DMS114 treated with DMSO at 0.1 percent for 48 hours (cell line): ENCODE results near the gene CDCP1.
"Not testable (repeated sequence)": the region's sequence is repeated elsewhere in the genome, so short reads cannot be mapped to it uniquely, and the experiment has no call there.

Experiments used
- DNase-seq: peaks from one replicate; lab custom pipeline; 2025; ENCODE audit not compliant: unreplicated experiment; lab: John Stamatoyannopoulos, UW

CDCP1 gene

GRCh38 chr3:45059132-45059531 lies 87.0 kb downstream of the CDCP1 start:
- DNase-seq = no peak

- no peak for DNase-seq
Measured at GRCh38 chr3:45057557-45057956, 88.6 kb downstream of the CDCP1 start.

- no peak for DNase-seq
Measured at GRCh38 chr3:45056608-45057301, 89.4 kb downstream of the CDCP1 start.

GRCh38 chr3:45055411-45056143 lies 90.6 kb downstream of the CDCP1 start:
- no peak for DNase-seq

- DNase-seq = no peak
Measured at GRCh38 chr3:45055032-45055410, 91.2 kb downstream of the CDCP1 start.

GRCh38 chr3:45054196-45054857 lies 91.9 kb downstream of the CDCP1 start:
- DNase-seq = no peak

GRCh38 chr3:45053805-45054195 lies 92.4 kb downstream of the CDCP1 start:
- not testable (repeated sequence) for DNase-seq

GRCh38 chr3:45051685-45052084 lies 94.5 kb downstream of the CDCP1 start:
- DNase-seq = no peak

- no peak for DNase-seq
Measured at GRCh38 chr3:45049807-45050206, 96.4 kb downstream of the CDCP1 start.

GRCh38 chr3:45048244-45048643 lies 97.9 kb downstream of the CDCP1 start:
- no peak for DNase-seq

GRCh38 chr3:45043728-45044299 lies 102.4 kb downstream of the CDCP1 start:
- DNase-seq = no peak

GRCh38 chr3:45042162-45042561 lies 104.0 kb downstream of the CDCP1 start:
- DNase-seq = no peak

GRCh38 chr3:45041666-45042065 lies 104.5 kb downstream of the CDCP1 start:
- no peak for DNase-seq

- DNase-seq = peak; percentile 89
Measured at GRCh38 chr3:45037720-45038455, 108.3 kb downstream of the CDCP1 start.

GRCh38 chr3:45035441-45036301 lies 110.5 kb downstream of the CDCP1 start:
- DNase-seq = no peak

- DNase-seq = no peak
Measured at GRCh38 chr3:45034612-45035252, 111.4 kb downstream of the CDCP1 start.

GRCh38 chr3:45033791-45034190 lies 112.4 kb downstream of the CDCP1 start:
- DNase-seq = no peak
